HCEC 1CT (cell line): ENCODE data around the gene SZRD1.
A peak's percentile ranks its signal among the peaks of the same experiment; 100 is the strongest.

ENCODE experiments used
- DNase-seq: peaks from one replicate; pipeline ENCODE4 v3.0.0-alpha.2; 2017

Gene SZRD1

DNA sequence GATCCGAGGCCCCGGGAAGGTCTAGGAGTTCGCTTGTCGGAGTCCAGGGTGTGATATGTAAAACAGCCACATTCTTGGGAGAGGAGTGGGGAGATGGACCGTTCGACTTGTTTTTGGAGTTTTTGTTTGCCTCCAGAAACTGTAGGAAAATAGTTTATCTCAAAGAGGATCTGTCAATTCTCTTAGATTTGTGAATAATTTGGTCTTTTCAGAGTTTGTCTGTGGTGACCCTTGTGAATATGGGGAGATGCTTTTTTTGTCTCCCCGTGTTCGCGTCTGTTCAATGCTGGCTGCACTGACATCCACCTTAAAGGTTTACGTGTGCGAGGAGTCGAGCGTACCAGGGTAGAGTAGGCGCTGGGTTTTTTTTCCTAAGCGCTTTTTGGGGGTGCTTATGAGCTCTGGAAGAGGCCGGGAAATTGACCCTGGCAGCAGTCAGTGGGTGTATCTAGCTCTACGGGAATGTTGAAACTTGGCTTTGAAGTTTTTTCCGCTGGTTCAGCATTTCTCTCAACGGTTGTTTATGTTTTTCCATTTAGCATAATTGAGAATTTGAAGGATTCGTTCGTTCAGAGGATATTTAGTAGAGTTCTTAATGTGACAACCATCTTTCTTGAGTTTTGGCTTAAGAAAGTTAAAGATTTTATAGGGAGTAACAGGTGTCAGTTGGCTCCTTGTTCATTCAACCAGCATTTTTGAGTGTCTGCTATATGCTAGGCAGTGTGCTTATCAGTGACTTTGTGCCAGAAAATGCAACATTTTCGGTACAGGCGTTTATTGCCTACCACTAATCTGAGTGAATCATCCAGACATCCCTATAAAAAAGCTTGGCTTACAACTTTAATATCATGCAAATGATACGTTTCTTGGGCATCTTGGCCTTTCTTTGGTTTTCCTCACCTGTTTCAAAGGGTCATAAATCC lies 1.2 kb downstream of the SZRD1 start:
- peak; percentile 36 for DNase-seq

DNA sequence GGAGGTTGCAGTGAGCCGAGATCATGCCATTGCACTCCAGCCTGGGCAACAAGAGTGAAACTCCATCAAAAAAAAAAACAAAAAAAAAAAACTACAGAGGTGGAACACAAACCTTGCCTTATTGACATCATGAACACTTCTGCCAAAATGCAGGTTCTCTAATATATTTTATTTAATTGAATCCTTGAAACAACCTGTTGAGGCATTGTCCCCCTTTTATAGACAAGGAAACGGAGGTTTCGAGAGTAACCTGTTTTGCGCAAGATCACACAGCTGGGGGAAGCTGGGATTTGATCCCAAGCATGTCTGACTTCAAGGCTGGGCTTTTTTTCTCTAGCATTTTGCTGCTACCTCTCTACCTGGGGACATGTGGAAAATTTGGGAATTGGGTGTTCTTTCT lies 2.8 kb downstream of the SZRD1 start:
- no peak for DNase-seq

DNA sequence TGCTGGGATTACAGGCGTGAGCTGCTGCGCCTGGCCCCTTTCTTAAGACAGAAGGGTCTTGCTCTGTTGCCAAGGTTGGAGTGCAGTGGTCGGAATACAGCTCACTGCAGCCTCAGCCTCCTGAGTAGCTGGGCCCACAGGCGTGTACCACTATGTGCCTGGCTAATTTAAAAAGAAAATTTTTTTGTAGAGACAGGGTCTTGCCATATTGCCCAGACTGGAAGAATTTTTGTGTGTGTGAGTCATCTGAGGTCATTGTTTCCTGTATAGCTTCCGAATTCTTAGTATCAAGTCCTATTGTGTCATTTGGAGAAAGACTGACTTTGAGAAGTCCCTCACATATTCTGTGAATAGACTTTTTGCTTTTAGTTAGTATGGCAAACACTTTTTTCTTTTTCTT lies 4.7 kb downstream of the SZRD1 start:
- DNase-seq = peak; percentile 73

DNA sequence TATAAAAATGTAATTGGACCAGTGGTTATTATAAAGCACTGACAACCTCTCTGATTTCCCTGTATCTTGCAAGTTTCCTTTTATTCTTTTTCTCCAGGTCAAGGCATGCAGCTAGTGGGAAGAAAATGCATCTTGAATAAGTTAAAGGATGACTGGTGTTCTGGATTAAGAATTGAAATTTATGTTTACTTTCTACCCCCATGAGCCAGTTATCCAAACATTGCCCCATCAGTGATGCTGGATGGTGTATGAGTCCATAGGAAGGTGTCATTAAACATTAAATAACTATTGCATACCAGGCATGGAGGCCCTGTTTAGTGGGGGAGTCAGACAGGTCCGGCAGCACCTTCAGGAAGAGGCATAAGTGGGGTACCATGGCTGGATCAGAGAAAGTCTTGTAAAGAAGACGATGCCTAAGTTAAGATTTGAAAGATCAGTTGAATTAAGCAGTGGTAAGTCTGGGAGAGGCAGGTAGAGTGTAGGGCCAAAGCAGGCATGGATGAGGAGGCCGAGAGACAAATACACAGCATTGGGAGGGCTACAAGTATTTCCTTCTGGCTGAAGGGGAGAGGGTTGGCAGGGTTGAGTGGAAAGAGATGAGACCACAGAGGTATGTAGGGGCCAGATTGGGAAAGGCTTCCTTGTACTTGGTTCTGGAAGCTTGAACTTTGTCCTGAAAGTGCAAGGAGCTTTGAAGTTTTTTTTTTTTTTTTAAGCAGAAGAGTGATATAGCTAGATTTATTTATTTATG lies 5.7 kb downstream of the SZRD1 start:
- no peak for DNase-seq

DNA sequence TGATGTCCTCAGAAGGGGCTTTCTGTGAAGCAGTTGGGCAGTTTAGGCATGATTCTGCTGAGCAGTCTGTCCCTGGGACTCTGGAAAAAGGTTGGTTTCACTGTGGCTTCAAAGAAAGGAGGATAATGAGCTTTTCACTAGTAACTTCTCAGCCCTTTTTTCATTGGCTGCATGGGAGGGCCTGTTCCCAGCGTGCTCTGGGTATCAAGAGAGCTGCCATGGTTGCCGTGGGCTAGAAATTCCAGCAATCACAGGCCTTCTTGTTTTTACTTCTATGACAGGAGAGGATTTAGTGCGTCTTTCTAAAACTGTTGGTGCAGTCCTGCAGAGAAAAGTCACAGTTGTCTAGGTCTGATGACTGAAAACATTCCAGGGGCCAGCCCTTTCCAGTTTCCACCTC lies 7.2 kb downstream of the SZRD1 start:
- no peak for DNase-seq

DNA sequence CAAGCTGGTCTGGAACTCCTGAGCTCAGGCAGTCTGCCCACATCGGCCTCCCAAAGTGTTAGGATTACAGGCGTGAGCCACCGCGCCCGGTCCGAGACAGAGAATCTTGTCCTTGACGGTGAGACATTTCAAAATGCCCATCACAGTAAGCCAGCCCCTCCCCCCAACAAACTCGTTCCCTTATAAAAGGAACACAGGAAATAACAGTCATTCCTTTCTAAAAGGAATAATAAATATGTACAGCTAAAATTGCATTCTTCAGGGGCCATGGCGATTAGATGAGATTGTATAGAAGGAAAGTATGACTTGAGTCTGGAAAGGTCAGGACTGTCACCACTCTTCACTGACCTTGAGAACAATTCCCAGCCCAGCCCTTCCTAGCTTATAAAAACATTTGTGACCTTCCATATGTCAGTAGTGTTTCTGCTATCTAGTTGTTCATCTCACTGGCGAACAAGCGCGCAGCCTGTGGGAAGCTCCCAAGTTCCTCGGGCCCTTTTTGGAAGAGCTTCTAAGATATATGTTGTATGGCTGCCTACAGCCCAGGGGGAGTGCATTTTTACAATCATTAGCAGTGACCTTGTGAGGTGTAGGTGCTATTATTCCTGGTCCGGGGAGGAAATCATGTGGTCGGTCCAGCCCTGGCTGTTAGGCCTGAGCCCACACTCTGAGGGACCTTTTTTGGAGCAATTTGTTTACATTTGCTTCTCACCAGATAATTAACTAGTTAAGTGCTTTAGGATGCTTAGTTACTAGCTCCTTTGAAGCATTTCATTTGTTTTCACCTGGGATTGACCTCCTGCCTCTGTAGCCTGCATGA lies 8.7 kb downstream of the SZRD1 start:
- DNase-seq = peak; percentile 85

DNA sequence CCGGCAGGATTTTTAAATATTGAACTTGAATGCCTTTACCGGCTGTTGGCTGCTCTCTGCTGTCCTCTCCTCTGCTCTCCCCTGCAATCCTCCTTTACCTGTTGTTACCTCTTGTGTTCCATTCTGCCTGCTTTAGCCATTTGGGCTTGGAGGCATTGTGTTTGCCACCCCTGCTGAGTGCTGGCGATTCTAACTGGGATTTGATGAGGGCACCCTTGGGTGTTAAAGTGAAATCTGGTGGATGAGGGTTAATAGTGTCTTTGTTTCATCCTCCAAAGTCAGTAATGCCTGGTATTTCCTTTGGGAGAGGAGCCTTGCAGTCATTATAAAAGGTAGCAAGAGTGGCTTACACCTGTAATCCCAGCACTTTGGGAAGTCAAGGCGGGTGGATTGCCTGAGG lies 9.9 kb downstream of the SZRD1 start:
- DNase-seq = no peak

DNA sequence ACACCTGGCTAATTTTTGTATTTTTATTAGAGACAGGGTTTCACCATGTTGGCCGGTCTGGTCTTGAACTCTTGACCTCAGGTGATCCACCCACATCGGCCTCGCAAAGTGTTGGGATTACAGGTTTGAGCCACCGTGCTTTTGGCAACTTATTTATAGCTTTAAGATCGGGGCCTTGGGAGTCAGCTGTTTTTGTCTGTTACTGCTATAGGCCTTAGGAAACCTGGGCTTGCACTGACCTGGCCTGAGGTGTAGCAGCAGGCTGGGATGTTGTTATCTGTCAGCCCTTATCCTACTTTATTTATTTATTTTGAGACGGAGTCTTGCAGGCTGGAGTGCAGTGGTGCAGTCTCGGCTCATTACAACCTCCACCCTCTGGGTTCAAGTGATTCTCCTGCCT lies 11.4 kb downstream of the SZRD1 start:
- no peak for DNase-seq

DNA sequence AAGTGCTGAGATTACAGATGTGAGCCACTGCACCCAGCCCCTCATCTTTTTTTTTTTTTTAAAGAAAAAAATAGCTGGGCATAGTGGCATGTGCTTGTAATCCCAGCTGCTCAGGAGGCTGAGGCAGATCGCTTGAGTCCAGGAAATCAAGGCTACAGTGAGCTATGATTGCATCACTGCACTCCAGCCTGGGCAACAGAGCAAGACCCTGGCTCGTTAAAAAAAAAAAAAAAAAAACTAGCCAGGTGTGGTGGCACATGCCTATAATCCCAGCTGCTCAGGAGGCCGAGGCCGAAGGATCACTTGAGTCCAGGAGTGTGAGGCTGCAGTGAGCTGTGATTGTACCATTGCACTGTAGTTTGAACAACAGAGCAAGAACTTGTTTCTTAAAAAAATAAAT lies 13.8 kb downstream of the SZRD1 start:
- no peak for DNase-seq

DNA sequence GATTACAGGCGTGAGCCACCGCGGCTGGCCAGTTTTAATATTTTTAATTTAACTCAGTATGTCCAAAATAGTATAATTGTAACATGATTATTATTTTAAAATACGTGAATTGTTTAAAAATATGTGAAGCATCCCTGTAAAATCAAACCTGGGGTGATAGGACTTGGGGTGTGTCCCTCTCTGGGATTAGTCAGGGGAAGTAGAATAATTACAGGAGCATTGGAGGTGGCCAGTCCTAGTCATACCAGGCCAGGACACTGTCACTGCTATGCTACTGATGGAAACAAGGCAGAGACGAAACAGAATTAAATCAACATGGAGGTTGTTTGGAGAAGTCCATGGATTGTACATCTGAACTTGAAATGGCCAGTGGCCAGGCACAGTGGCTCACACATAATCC lies 16.8 kb downstream of the SZRD1 start:
- no peak for DNase-seq

DNA sequence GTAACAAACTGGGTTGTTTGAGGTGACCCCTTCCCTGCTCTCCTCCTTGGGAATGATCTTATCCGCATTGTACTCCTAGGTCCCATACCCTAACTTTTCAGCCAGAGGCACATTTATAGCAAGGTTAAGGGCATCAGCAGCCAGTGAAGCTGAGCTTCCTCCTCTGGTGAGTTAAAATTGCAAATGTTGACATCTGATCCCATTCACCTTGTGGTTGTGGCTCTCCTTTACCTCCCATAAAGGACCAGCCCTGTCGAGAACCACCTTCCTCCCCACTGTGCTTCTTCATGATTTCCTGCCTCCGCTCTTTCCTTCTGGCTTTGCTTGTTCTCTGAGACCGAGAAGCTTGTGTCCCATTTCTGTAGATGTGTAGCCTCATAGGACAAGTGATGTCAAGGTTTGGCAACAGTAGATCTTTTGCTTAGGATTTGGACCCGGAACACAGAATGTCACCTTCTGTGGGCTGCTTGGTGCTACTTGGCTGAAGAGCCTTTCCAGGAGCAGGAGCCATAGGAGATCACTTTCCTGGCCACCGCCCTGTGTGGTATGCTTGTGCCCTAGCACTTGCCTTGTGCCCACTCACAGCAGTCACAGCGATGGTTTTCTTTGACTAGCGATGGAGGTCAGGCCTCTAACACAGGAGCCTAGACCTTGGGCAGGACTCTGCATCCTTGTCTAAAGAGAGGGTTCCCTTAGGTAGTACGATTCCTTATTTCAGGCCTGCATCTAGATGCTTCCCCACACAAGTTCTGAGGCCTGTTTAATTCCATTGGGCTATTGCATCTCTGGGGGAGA lies 18.8 kb downstream of the SZRD1 start:
- no peak for DNase-seq

DNA sequence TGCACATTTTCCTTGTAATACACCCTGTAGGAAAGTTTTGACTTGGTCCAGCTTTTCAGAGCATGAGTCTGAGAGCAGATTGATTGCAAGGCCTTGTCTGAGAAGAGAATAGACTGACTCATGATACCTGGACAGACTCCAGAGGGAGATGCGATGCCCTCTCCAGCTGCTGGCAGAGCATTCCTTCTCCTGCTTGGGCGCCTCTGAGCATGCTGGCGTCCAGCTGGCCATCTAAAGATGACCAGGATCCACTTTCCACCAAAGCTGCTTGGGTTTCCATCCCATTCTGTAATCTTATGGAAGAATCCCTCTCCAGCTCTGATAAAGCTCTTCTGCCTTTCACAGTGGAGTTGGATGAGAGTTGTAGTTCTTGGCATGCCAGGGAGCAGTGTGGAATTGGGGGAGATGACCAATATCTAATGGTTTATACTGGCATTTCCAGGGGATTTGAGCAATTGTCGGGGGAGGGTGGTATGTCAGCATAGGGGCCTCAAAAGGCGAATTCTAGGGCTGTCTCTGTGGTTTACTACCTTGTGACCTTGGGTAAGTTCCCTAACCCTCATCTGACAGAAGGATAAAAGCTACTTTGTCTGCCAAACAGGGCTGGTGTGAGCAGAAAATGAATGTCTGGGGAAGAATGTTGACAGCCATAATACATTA lies 19.5 kb downstream of the SZRD1 start:
- peak; percentile 83 for DNase-seq

DNA sequence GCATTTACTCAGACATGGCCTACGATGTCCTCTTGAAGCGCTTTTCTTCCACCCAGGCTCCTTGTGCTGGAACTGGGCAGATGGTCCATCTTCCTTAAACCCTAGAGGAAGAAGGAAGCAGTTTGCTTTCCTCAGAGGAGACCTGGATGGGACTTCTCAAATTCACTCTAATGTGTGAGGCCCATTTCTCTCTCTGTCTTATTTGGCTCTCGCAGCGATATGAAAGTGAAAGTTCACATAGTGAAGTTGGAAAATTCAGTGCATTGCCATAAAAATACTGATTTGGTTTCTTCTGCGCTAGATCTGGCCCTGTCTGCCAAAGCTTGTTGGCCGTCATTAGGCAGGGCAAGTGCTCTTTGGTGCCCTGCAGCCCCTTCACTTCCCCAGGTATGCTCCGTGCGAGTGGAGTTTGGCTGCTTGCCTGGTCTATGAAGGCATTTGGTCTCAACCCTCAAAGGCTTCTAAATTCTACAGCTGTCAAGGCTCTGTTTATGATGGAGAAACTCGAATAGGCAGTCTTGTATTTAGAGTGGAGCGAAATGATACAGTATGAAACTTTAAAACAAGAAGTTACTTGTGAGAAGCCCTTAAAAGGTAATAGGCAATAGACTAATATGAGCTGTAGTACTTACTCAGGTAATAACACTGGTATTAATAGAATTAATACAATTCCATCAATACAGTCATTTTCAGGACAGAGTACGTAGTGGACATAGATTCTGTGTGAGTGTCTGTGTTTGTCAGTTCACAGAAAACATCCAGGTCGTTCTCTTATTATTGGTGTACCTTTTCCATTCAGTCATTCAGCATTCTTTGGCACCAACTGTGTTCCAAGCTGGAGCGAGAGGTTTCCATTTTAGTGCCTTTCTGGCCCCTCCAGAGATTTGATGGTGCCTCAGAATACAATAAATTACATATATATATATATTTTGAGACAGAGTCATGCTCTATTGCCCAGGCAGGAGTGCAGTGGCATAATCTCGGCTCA lies 20.5 kb downstream of the SZRD1 start:
- no peak for DNase-seq

DNA sequence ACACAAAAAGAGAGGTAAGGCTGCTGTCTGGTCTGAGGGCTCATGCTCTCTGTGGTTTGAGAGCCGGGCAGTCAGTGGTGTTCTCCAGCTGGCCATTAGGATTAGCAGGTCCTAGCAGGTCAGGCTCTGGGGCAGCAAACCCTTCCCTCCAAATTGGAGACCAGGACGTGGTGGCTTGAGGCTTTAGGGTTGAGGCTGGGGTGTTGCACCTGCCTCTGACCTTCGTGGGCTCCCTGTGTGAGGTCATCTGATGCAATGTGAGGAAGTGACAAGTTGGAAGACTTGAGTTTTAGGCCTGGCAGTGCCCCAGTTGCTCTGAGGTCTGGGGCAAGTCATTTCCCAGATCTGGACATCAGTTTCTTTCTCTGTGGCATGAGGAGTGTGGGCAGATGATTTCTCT lies 24.4 kb downstream of the SZRD1 start:
- DNase-seq = no peak

DNA sequence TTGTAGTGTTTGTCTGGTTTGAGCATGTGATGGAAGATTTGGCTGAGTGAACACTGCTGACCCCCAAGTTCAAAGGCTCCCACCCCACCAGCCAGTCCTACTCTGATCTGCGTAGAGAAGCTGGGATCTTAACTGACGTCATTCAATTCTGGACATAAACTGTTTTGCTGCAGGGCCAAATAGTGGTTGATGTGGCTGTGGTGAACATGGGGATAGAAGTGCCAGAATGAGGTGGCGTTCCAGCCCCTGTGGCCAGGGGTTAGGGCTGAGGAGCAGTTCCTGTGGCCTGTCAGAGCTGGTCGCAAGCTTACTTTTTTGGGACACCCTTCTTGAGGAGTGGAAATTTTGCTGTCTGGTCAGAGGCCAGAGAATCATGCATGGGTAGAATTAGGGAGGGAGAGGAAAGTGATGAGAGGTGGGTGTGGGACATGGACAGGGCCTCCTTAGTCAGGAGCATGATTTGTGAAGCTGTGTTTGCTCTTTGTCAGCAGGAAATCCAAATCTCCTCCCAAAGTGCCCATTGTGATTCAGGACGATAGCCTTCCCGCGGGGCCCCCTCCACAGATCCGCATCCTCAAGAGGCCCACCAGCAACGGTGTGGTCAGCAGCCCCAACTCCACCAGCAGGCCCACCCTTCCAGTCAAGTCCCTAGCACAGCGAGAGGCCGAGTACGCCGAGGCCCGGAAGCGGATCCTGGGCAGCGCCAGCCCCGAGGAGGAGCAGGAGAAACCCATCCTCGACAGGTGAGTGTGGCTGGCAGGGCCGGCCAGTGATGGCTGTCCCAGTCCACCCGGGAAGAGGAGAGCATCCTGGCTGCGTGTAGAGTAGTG lies 25.9 kb downstream of the SZRD1 start:
- DNase-seq = no peak

DNA sequence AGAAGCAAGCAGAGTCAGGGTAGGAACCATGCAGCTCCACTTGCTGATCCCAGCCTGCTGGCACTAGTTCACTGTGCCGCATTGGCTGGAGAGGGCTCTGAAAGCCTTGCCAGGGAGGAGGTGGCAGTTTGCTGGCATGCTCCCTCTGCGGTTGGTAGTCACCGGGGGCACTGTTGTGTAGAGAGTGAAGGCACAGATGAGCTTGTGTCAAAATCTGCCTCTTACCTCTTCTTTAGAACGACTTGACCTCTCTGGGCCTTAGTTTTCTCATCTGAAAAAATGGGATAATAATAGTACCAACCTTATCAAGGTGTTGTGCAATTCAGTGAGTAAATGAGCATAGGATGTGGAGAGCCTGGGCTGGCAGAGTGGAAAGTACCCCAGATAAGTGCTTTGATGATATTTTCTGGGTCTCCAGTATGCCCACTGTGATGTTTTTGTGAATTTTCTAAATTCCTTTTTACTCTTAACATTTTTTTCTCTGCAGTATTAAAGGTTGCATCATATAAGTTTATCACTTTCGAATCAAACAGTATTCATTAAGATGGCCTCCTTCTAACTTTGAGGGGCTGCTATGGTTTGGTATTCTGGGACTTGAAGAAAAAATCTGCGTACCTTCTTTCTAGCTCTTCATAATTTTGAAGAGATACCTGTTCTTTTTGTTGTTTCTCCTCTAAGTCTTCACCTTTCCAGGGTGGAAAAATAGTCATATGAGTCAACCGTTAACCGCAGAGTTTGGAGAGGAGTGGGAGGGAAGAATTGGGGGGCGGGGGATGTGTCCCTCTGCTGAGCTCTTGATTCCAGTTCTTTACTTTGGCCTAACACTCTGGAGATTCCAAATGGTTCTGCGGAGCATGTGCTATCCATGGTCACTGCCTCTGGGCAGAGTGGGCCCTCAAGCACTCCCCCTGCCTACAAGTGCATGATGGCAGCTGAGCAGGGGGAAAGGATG lies 26.8 kb downstream of the SZRD1 start:
- no peak for DNase-seq

DNA sequence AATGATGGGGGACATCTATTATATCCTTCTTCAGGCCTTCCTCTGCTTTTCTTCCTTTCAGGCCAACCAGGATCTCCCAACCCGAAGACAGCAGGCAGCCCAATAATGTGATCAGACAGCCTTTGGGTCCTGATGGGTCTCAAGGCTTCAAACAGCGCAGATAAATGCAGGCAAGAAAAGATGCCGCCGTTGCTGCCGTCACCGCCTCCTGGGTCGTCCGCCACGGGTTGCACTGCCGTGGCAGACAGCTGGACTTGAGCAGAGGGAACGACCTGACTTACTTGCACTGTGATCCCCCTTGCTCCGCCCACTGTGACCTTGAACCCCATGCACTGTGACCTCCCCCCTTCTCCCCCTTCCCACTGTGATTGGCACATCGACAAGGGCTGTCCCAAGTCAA lies 27.9 kb downstream of the SZRD1 start:
- DNase-seq = no peak

DNA sequence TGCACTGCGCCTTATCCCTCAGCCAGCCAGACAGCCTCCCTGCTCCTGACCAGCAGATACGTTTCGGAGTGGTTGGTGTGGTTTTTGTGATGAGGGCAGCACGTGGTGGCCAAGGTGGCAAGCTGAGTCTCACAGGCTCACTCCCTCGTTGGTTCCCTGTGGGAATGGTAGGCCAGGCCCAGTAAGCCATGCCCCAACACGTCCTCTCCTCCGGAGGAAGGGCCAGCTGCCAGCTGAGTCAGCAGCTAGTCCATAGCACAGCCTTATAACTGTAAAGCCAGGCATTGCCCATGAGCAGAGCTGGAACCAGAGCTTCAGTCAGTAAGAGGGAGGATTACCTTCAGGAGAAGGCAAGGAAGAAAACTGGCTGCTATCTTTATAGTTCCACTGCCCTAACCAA lies 29.5 kb downstream of the SZRD1 start:
- DNase-seq = peak; percentile 73

DNA sequence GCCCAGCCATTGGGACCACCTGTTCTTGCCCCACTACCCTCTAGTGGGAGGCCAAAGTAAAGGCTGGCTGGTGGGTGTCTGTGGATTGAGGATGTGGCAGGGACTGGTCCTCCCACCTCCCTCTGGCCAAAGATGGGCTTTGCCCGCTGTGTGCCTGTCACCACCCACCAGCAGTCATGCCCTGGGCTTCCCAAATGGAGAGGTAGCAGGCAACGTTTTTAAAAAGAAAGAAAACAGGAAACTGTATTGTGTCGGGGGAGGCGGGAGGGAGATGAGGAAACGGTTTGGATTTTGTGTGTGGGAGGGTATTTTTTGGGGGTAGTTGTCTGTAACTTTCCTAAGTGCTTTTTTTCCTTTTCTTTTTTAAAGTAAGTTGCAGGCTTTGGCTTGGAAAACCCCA lies 30.1 kb downstream of the SZRD1 start:
- no peak for DNase-seq
